Stomach smooth muscle (tissue), 2 donors: ENCODE measurements around the gene GTF2A1.

ENCODE experiments used
- H3K27ac ChIP-seq: one replicate; pipeline ENCODE4 v1.7.0; 2013; ENCODE audit warnings: mild to moderate bottlenecking, low read length, inconsistent platforms
- H3K27me3 ChIP-seq, 2 donors: one replicate each; pipeline ENCODE4 v1.7.0; 2013; ENCODE audit warnings: low read length in 2 of 2; ENCODE audit not compliant: insufficient read depth in 2 of 2, control insufficient read depth in 1 of 2
- H3K36me3 ChIP-seq, 2 donors: one replicate each; pipeline ENCODE4 v1.7.0; 2013; ENCODE audit warnings: low read length in 2 of 2; ENCODE audit not compliant: control insufficient read depth in 2 of 2, insufficient read depth in 2 of 2
- H3K4me1 ChIP-seq: one replicate; pipeline ENCODE4 v1.7.0; 2013; ENCODE audit warnings: low read length; ENCODE audit not compliant: control insufficient read depth, insufficient read depth
- H3K4me3 ChIP-seq, 2 donors: one replicate each; pipeline ENCODE4 v1.7.0; 2013; ENCODE audit warnings: low read length in 2 of 2
- H3K9ac ChIP-seq, 2 donors: one replicate each; pipeline ENCODE4 v1.7.0; 2013; ENCODE audit warnings: low read length in 2 of 2, mild to moderate bottlenecking in 1 of 2
- H3K9me3 ChIP-seq, 2 donors: one replicate each; pipeline ENCODE4 v1.7.0; 2013; ENCODE audit warnings: low read length in 2 of 2; ENCODE audit not compliant: control insufficient read depth in 2 of 2
- donor health status: healthy.
- donor health status: Pancreatic carcinoma.

Gene GTF2A1

GRCh38 chr14:81137316-81137715, 83.4 kb downstream of the GTF2A1 start:
- H3K9ac ChIP-seq: no peak overlapping the region
- no peak overlapping the region for H3K4me3 ChIP-seq
- no peak overlapping the region for H3K27ac ChIP-seq
- H3K36me3 ChIP-seq: no peaks in the 10 kb centered on the region
- no peaks in the 10 kb centered on the region for H3K27me3 ChIP-seq
- H3K4me1 ChIP-seq: no peaks in the 10 kb centered on the region
- H3K9me3 ChIP-seq: peaks cover 0 to 2% of the 10 kb centered on the region in 2 donors

GRCh38 chr14:81133400-81133799, 87.4 kb downstream of the GTF2A1 start:
- no peaks in the 10 kb centered on the region for H3K27me3 ChIP-seq
- H3K4me1 ChIP-seq: no peaks in the 10 kb centered on the region
- no peak overlapping the region for H3K4me3 ChIP-seq
- peaks cover 0 to 2% of the 10 kb centered on the region in 2 donors for H3K9me3 ChIP-seq
- no peaks in the 10 kb centered on the region for H3K36me3 ChIP-seq
- H3K9ac ChIP-seq: no peak overlapping the region
- no peak overlapping the region for H3K27ac ChIP-seq

GRCh38 chr14:81132468-81132867, 88.3 kb downstream of the GTF2A1 start:
- no peak overlapping the region for H3K4me3 ChIP-seq
- no peak overlapping the region for H3K27ac ChIP-seq
- H3K36me3 ChIP-seq: no peaks in the 10 kb centered on the region
- peaks cover 0 to 2% of the 10 kb centered on the region in 2 donors for H3K9me3 ChIP-seq
- no peak overlapping the region for H3K9ac ChIP-seq
- no peaks in the 10 kb centered on the region for H3K4me1 ChIP-seq
- no peaks in the 10 kb centered on the region for H3K27me3 ChIP-seq

- H3K4me3 ChIP-seq: no peak overlapping the region
- H3K4me1 ChIP-seq: no peaks in the 10 kb centered on the region
- no peak overlapping the region for H3K27ac ChIP-seq
- H3K9me3 ChIP-seq: no peaks in the 10 kb centered on the region
- no peak overlapping the region for H3K9ac ChIP-seq
- H3K36me3 ChIP-seq: no peaks in the 10 kb centered on the region
- no peaks in the 10 kb centered on the region for H3K27me3 ChIP-seq
Measured at GRCh38 chr14:81129242-81129641, 91.5 kb downstream of the GTF2A1 start.

- no peak overlapping the region for H3K9ac ChIP-seq
Measured at GRCh38 chr14:81127785-81128184, 93.0 kb downstream of the GTF2A1 start.

GRCh38 chr14:81125536-81125935, 95.2 kb downstream of the GTF2A1 start:
- no peak overlapping the region for H3K9ac ChIP-seq
- no peaks in the 10 kb centered on the region for H3K9me3 ChIP-seq
- H3K36me3 ChIP-seq: no peaks in the 10 kb centered on the region
- H3K27me3 ChIP-seq: no peaks in the 10 kb centered on the region
- no peaks in the 10 kb centered on the region for H3K4me1 ChIP-seq
- H3K4me3 ChIP-seq: no peak overlapping the region
- no peak overlapping the region for H3K27ac ChIP-seq

More at GRCh38 chr14:81127785-81128184, 93.0 kb downstream of the GTF2A1 start:
- Histone ChIP-seq H3K27ac (no peak overlapping the region), H3K36me3 (no peaks in the 10 kb centered on the region), H3K4me3 (no peak overlapping the region), H3K9me3 (no peaks in the 10 kb centered on the region), H3K4me1 (no peaks in the 10 kb centered on the region), H3K27me3 (no peaks in the 10 kb centered on the region)
